Measurements from ENCODE around the gene ARL4A. TPM values are rescaled to one million over a fixed set of nuclear protein-coding genes. Genes with fewer than 3 reads are reported as not detected.

The ARL4A gene
- total RNA-seq, 4 donors from 2014 or later = 94.9 to 253 (median 143) TPM

DNA sequence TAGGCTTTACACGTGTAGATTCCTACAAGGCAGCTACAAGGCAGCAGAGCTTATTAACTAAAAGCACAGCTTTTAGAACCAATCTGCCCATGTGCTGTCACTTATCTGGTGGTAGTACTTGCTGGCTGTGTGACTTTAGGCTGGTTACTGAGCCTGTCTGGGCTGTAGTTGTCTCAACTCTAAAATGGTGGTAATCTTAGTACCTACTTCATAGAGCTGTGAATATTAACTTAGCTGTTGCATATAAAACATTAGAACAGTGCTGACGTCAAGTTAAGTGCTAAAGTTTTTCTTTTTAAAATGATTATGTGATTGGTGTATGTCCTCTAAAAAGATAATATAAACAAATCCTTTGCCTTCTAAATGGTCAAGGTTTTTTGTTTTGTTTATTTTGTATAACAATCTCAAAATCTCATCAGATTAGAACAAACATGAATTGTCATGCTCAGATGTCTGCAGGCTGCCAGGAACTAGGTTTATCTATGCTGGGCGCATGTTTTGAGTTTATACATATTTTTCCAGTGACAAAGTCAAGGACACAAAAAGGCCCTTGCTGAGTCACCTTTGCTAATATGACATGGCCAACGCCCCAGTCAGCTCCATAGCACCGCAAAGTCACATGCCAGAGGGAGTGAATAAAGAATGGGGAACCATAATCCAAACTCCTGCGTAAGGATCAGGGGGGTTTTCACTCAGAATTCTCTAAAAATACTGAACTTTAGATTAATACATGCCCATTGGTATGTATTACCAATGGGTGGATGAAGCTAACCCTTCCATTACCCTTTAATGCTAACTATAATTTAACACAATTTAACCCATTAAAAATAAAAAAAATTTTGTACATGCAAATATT lies 39.8 kb upstream of the ARL4A start:
- WGBS, 2 donors = 58 to 68% methylated on average over 6 of the region's 6 CpGs
- intact Hi-C loops (cut with DNase I; ENCODE audit: low total_unique reads) = loop anchor here (10.0 kb wide), 1 partner anchor 617 kb away; no protein-coding TSS in a partner anchor
- TF ChIP-seq, protein P1, sequence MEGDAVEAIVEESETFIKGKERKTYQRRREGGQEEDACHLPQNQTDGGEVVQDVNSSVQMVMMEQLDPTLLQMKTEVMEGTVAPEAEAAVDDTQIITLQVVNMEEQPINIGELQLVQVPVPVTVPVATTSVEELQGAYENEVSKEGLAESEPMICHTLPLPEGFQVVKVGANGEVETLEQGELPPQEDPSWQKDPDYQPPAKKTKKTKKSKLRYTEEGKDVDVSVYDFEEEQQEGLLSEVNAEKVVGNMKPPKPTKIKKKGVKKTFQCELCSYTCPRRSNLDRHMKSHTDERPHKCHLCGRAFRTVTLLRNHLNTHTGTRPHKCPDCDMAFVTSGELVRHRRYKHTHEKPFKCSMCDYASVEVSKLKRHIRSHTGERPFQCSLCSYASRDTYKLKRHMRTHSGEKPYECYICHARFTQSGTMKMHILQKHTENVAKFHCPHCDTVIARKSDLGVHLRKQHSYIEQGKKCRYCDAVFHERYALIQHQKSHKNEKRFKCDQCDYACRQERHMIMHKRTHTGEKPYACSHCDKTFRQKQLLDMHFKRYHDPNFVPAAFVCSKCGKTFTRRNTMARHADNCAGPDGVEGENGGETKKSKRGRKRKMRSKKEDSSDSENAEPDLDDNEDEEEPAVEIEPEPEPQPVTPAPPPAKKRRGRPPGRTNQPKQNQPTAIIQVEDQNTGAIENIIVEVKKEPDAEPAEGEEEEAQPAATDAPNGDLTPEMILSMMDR (IDR thresholded peaks at IDR 0.05) = no peak
- no peak for TF ChIP-seq POLR2A (IDR thresholded peaks at IDR 0.05)
- DNase-seq (ENCODE audit: low spot score in 2 of 2) = no peak
- no peak overlapping the region for H3K4me3 ChIP-seq (ENCODE audit: low read depth, poor library complexity, severe bottlenecking)

GRCh38 chr7:12648704-12649261 lies 38.6 kb upstream of the ARL4A start:
- no peak overlapping the region for H3K4me3 ChIP-seq (ENCODE audit: low read depth, poor library complexity, severe bottlenecking)
- no peak for TF ChIP-seq POLR2A (IDR thresholded peaks at IDR 0.05)
- TF ChIP-seq, protein P1 (IDR thresholded peaks at IDR 0.05) = no peak
- 81 to 86% methylated on average over 4 of the region's 4 CpGs for WGBS, 2 donors
- no peak for DNase-seq (ENCODE audit: low spot score in 2 of 2)
- intact Hi-C loops (cut with DNase I; ENCODE audit: low total_unique reads) = loop anchor here (10.0 kb wide), 1 partner anchor 616 kb away; no protein-coding TSS in a partner anchor

DNA sequence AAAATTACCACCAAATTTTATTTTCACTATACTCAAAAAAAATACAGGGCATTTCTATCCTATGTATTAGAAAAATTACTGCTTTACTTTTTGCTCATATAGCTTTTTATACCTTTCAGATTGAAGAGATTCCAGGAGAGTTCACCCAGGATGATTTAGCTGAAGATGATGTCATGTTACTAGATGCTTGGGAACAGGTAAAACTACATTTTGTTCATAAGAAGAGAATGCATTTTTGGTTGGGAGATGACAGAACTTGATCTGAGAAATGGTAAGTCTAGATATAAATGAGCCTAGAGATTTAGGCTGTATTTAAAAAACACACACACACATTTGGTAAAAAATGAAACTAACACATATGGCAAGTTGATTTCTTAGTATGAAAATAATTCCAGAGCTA lies 38.1 kb upstream of the ARL4A start:
- no peak for TF ChIP-seq POLR2A (IDR thresholded peaks at IDR 0.05)
- TF ChIP-seq, protein P1 (IDR thresholded peaks at IDR 0.05) = no peak
- intact Hi-C loops (cut with DNase I; ENCODE audit: low total_unique reads) = loop anchor here (10.0 kb wide), 1 partner anchor 615 kb away; no protein-coding TSS in a partner anchor
- DNase-seq (ENCODE audit: low spot score in 2 of 2) = no peak
- no peak overlapping the region for H3K4me3 ChIP-seq (ENCODE audit: low read depth, poor library complexity, severe bottlenecking)

GRCh38 chr7:12650080-12650479 lies 37.4 kb upstream of the ARL4A start:
- WGBS, 2 donors = 89 to 95% methylated on average over 2 of the region's 2 CpGs
- TF ChIP-seq, protein P1 (IDR thresholded peaks at IDR 0.05) = no peak
- no peak for TF ChIP-seq POLR2A (IDR thresholded peaks at IDR 0.05)
- DNase-seq (ENCODE audit: low spot score in 2 of 2) = no peak
- H3K4me3 ChIP-seq (ENCODE audit: low read depth, poor library complexity, severe bottlenecking) = no peak overlapping the region
- intact Hi-C loops (cut with DNase I; ENCODE audit: low total_unique reads) = no loop called here

- no peak overlapping the region for H3K4me3 ChIP-seq (ENCODE audit: low read depth, poor library complexity, severe bottlenecking)
- intact Hi-C loops (cut with DNase I; ENCODE audit: low total_unique reads) = no loop called here
- DNase-seq (ENCODE audit: low spot score in 2 of 2) = no peak
- TF ChIP-seq, protein P1 (IDR thresholded peaks at IDR 0.05) = no peak
- no peak for TF ChIP-seq POLR2A (IDR thresholded peaks at IDR 0.05)
- 45 to 55% methylated on average over 3 of the region's 3 CpGs for WGBS, 2 donors
These were observed 34.3 kb upstream of the ARL4A start for GRCh38 chr7:12653110-12653509.
